Activated CD4-positive, alpha-beta T cell treated with anti-CD3 and anti-CD28 coated beads for 24 hours (primary cell): ENCODE results near the gene PCDHGB4.
"Not testable (repeated sequence)": the region's sequence is repeated elsewhere in the genome, so short reads cannot be mapped to it uniquely, and the experiment has no call there.

Experiments
- DNase-seq, 2 donors: peaks; one replicate each; pipeline ENCODE4 v3.0.0-alpha.2; 2020; ENCODE audit warnings: low read depth in 2 of 2

Gene PCDHGB4

GRCh38 chr5:141366016-141366896 lies 21.2 kb upstream of the PCDHGB4 start:
- DNase-seq, result no peak

GRCh38 chr5:141369994-141370848 lies 17.3 kb upstream of the PCDHGB4 start, which contains the start of gene PCDHGB3:
PCDHGB3 (plus strand) TSS chr5:141370242; CDS start chr5:141370395, 153 bp downstream.
- no peak for DNase-seq

GRCh38 chr5:141371572-141372475 lies 15.7 kb upstream of the PCDHGB4 start:
- no peak for DNase-seq

- no peak for DNase-seq
Measured at GRCh38 chr5:141373673-141374317, 13.7 kb upstream of the PCDHGB4 start, which contains the start of gene PCDHGA6. PCDHGA6 (plus strand) TSS chr5:141373891; CDS start chr5:141374084, 193 bp downstream.

- DNase-seq, result no peak
Measured at GRCh38 chr5:141374627-141375026, 12.9 kb upstream of the PCDHGB4 start.

GRCh38 chr5:141375444-141376155 lies 11.9 kb upstream of the PCDHGB4 start:
- DNase-seq, result not testable (repeated sequence)

GRCh38 chr5:141382469-141383294 lies 4.8 kb upstream of the PCDHGB4 start, which contains the start of gene PCDHGA7:
PCDHGA7 (plus strand) TSS chr5:141382742; CDS start chr5:141382900, 158 bp downstream.
- DNase-seq, result no peak

GRCh38 chr5:141383345-141383744 lies 4.2 kb upstream of the PCDHGB4 start:
- DNase-seq, result no peak

- DNase-seq, result no peak
Measured at GRCh38 chr5:141384471-141385267, 2.8 kb upstream of the PCDHGB4 start.

GRCh38 chr5:141388661-141389060 lies 1.2 kb downstream of the PCDHGB4 start:
- DNase-seq, result no peak

- DNase-seq, result no peak
Measured at GRCh38 chr5:141389153-141390042, 1.9 kb downstream of the PCDHGB4 start.

GRCh38 chr5:141392429-141393198 lies 5.1 kb downstream of the PCDHGB4 start, which contains the start of gene PCDHGA8:
PCDHGA8 (plus strand) TSS chr5:141392633; CDS start chr5:141392814, 181 bp downstream.
- no peak for DNase-seq

- DNase-seq, result no peak
Measured at GRCh38 chr5:141393267-141393666, 5.8 kb downstream of the PCDHGB4 start.

GRCh38 chr5:141394401-141395187 lies 7.1 kb downstream of the PCDHGB4 start:
- DNase-seq, result not testable (repeated sequence)

GRCh38 chr5:141397756-141398551 lies 10.5 kb downstream of the PCDHGB4 start, which contains the start of gene PCDHGB5:
PCDHGB5 (plus strand) TSS chr5:141397947; CDS start chr5:141398128, 181 bp downstream.
- peak in 1 of 2 donors; percentile 34 for DNase-seq
